WTC11 (cell line): ENCODE data around the gene TNPO3. TPM values are rescaled to one million over a fixed set of nuclear protein-coding genes. Genes with fewer than 3 reads are reported as not detected.

Experiments
- ATF3 ChIP-seq: sonication (generic); formaldehyde crosslinking; conservative IDR thresholded peaks from 2 replicates; pipeline ENCODE4 v1.8.1; 2022; ENCODE audit warnings: mild to moderate bottlenecking, missing genetic modification reagents
- ELF4 ChIP-seq: sonication (generic); formaldehyde crosslinking; IDR thresholded peaks from 2 replicates; pipeline ENCODE4 v1.8.1; 2022; ENCODE audit warnings: low read depth, mild to moderate bottlenecking, moderate library complexity, missing genetic modification reagents
- FOXJ3 ChIP-seq: sonication (generic); formaldehyde crosslinking; IDR thresholded peaks from 2 replicates; pipeline ENCODE4 v1.9.0; 2021; ENCODE audit warnings: missing genetic modification reagents, mild to moderate bottlenecking, borderline replicate concordance
- FOXP1 ChIP-seq: sonication (generic); formaldehyde crosslinking; IDR thresholded peaks from 2 replicates; pipeline ENCODE4 v1.8.0; 2022; ENCODE audit warnings: missing genetic modification reagents, mild to moderate bottlenecking, moderate library complexity, borderline replicate concordance
- GABPB1 ChIP-seq: sonication (generic); formaldehyde crosslinking; IDR thresholded peaks from 2 replicates; pipeline ENCODE4 v1.8.1; 2023; ENCODE audit warnings: mild to moderate bottlenecking, missing genetic modification reagents
- HMGXB4 ChIP-seq: sonication (generic); formaldehyde crosslinking; IDR thresholded peaks from 2 replicates; pipeline ENCODE4 v1.8.1; 2023; ENCODE audit warnings: mild to moderate bottlenecking, moderate library complexity, missing genetic modification reagents
- MXD4 ChIP-seq: fragments of 250-450 bp; sonication (Bioruptor Pico); IDR thresholded peaks from 2 replicates; pipeline ENCODE4 v1.8.0; 2021; ENCODE audit warnings: mild to moderate bottlenecking, moderate library complexity, borderline replicate concordance
- PRRX2 ChIP-seq: fragments of 250-450 bp; sonication (Bioruptor Pico); IDR thresholded peaks from 2 replicates; pipeline ENCODE4 v1.8.0; 2021; ENCODE audit warnings: mild to moderate bottlenecking
- RORB ChIP-seq: fragments of 250-450 bp; sonication (Bioruptor Pico); IDR thresholded peaks from 2 replicates; pipeline ENCODE4 v1.9.0; 2021; ENCODE audit warnings: mild to moderate bottlenecking
- USF1 ChIP-seq: sonication (generic); formaldehyde crosslinking; IDR thresholded peaks from 2 replicates; pipeline ENCODE4 v1.8.0; 2022; ENCODE audit warnings: mild to moderate bottlenecking, missing genetic modification reagents
- ZNF263 ChIP-seq: sonication (generic); formaldehyde crosslinking; IDR thresholded peaks from 2 replicates; pipeline ENCODE4 v1.8.1; 2022; ENCODE audit warnings: low read depth, mild to moderate bottlenecking, moderate library complexity, missing genetic modification reagents
- ZNF317 ChIP-seq: sonication (generic); formaldehyde crosslinking; IDR thresholded peaks from 2 replicates; pipeline ENCODE4 v1.8.1; 2023; ENCODE audit warnings: low read depth, mild to moderate bottlenecking, moderate library complexity, missing genetic modification reagents, borderline replicate concordance
- total RNA-seq: library from RNA; stranded (reverse); gene quantifications from 3 replicates; pipeline ENCODE4 v1.2.3, GENCODE V29; 2021
- TF ChIP-seq, protein P1 (sequence below): sonication (generic); formaldehyde crosslinking; IDR thresholded peaks from 2 replicates; pipeline ENCODE4 v1.8.0; 2023; ENCODE audit warnings: mild to moderate bottlenecking, missing genetic modification reagents
- TF ChIP-seq, protein P2 (sequence below): fragments of 250-450 bp; sonication (Bioruptor Pico); IDR thresholded peaks from 2 replicates; pipeline ENCODE4 v1.9.0; 2021; ENCODE audit warnings: mild to moderate bottlenecking
- TF ChIP-seq, protein P3 (sequence below): fragments of 250-450 bp; sonication (Bioruptor Pico); IDR thresholded peaks from 2 replicates; pipeline ENCODE4 v1.9.0; 2021; ENCODE audit warnings: mild to moderate bottlenecking, borderline replicate concordance

The TNPO3 gene
- total RNA-seq, 1 experiment from 2014 or later, result 91.7 TPM

DNA sequence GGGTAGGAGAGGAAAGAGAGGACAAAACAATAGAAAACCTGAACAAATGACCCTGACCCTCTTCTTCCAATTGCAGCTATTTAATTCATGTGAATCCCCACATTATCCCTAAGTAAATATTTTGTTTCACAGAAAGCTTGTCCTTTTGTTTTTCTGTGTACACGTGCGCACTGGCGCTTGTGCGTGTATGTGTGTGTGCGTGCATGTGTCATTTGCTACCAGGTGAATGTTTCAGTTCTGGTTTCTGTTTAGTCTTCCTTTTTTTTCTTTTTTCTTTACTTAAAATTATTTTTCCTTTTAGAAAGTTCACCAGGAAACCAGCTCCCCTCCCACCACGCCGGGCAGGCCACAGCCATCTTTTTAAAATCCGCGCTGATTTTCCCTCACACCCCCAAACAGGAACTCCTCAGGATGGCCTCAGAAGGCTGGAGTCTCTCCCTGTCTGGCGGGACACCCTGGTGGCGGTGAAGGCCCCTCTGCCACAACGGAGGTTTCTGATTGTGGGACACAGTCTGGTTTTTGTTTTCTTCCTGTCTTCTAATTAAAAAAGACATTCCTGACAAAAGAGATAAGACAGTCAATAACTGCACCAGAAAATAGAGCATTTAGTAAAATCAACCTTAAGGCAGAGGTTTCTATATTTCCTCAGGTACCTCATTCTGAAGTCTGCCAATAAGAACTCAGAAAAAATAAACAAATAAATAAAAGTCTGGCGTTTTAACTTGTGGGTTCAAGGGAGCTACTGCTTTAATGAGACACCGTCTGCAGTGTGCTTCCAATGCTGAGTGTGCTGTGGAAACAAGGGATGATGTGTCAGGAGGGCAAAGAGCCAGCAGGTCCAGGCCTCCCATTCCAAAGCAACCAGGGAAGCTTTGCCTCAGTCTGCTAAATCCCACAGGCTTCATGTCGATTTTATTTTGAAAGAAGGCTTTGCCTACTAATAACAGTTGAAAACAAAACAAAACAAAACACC lies 99.8 kb downstream of the TNPO3 start (continued):
- TF ChIP-seq HMGXB4 (CRISPR knock-in tag) (no peak), ZNF317 (no peak), ZNF263 (CRISPR knock-in tag) (no peak), ELF4 (CRISPR knock-in tag) (no peak), FOXP1 (CRISPR knock-in tag) (no peak), USF1 (CRISPR knock-in tag) (no peak), GABPB1 (CRISPR knock-in tag) (no peak), RORB (no peak), PRRX2 (CRISPR knock-in tag) (no peak), ATF3 (CRISPR knock-in tag) (no peak), FOXJ3 (CRISPR knock-in tag) (no peak), MXD4 (CRISPR knock-in tag) (no peak)
- TF ChIP-seq, protein P1, sequence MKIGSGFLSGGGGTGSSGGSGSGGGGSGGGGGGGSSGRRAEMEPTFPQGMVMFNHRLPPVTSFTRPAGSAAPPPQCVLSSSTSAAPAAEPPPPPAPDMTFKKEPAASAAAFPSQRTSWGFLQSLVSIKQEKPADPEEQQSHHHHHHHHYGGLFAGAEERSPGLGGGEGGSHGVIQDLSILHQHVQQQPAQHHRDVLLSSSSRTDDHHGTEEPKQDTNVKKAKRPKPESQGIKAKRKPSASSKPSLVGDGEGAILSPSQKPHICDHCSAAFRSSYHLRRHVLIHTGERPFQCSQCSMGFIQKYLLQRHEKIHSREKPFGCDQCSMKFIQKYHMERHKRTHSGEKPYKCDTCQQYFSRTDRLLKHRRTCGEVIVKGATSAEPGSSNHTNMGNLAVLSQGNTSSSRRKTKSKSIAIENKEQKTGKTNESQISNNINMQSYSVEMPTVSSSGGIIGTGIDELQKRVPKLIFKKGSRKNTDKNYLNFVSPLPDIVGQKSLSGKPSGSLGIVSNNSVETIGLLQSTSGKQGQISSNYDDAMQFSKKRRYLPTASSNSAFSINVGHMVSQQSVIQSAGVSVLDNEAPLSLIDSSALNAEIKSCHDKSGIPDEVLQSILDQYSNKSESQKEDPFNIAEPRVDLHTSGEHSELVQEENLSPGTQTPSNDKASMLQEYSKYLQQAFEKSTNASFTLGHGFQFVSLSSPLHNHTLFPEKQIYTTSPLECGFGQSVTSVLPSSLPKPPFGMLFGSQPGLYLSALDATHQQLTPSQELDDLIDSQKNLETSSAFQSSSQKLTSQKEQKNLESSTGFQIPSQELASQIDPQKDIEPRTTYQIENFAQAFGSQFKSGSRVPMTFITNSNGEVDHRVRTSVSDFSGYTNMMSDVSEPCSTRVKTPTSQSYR, result no peak
- TF ChIP-seq, protein P2, sequence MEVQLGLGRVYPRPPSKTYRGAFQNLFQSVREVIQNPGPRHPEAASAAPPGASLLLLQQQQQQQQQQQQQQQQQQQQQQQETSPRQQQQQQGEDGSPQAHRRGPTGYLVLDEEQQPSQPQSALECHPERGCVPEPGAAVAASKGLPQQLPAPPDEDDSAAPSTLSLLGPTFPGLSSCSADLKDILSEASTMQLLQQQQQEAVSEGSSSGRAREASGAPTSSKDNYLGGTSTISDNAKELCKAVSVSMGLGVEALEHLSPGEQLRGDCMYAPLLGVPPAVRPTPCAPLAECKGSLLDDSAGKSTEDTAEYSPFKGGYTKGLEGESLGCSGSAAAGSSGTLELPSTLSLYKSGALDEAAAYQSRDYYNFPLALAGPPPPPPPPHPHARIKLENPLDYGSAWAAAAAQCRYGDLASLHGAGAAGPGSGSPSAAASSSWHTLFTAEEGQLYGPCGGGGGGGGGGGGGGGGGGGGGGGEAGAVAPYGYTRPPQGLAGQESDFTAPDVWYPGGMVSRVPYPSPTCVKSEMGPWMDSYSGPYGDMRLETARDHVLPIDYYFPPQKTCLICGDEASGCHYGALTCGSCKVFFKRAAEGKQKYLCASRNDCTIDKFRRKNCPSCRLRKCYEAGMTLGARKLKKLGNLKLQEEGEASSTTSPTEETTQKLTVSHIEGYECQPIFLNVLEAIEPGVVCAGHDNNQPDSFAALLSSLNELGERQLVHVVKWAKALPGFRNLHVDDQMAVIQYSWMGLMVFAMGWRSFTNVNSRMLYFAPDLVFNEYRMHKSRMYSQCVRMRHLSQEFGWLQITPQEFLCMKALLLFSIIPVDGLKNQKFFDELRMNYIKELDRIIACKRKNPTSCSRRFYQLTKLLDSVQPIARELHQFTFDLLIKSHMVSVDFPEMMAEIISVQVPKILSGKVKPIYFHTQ (CRISPR knock-in tag), result no peak
- TF ChIP-seq, protein P3, sequence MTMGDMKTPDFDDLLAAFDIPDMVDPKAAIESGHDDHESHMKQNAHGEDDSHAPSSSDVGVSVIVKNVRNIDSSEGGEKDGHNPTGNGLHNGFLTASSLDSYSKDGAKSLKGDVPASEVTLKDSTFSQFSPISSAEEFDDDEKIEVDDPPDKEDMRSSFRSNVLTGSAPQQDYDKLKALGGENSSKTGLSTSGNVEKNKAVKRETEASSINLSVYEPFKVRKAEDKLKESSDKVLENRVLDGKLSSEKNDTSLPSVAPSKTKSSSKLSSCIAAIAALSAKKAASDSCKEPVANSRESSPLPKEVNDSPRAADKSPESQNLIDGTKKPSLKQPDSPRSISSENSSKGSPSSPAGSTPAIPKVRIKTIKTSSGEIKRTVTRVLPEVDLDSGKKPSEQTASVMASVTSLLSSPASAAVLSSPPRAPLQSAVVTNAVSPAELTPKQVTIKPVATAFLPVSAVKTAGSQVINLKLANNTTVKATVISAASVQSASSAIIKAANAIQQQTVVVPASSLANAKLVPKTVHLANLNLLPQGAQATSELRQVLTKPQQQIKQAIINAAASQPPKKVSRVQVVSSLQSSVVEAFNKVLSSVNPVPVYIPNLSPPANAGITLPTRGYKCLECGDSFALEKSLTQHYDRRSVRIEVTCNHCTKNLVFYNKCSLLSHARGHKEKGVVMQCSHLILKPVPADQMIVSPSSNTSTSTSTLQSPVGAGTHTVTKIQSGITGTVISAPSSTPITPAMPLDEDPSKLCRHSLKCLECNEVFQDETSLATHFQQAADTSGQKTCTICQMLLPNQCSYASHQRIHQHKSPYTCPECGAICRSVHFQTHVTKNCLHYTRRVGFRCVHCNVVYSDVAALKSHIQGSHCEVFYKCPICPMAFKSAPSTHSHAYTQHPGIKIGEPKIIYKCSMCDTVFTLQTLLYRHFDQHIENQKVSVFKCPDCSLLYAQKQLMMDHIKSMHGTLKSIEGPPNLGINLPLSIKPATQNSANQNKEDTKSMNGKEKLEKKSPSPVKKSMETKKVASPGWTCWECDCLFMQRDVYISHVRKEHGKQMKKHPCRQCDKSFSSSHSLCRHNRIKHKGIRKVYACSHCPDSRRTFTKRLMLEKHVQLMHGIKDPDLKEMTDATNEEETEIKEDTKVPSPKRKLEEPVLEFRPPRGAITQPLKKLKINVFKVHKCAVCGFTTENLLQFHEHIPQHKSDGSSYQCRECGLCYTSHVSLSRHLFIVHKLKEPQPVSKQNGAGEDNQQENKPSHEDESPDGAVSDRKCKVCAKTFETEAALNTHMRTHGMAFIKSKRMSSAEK (CRISPR knock-in tag), result no peak
